GM12878 (cell line): ENCODE results near the gene PLK1. TPM values are rescaled to one million over a fixed set of nuclear protein-coding genes. Genes with fewer than 3 reads are reported as not detected.
A peak's percentile ranks its signal among the peaks of the same experiment; 100 is the strongest.

ENCODE experiments used
- ATAC-seq: fragments of 200-7000 bp; cut with Tn5 transposase; 3 replicates; pipeline ENCODE4 v1.9.1; 2020; ENCODE audit warnings: mild to moderate bottlenecking, moderate library complexity
- BruUV-seq: library from RNA; stranded (reverse); fragments of 400-500 nt; replicated peaks from 2 replicates; lab custom pipeline; 2021; lab: Mats Ljungman, UMichigan
- CTCF ChIA-PET: fragments of 300-600 bp; sonication (Branson Sonifier 250); formaldehyde crosslinking; extraction: SDS; loops from one replicate; lab custom pipeline; 2021; ENCODE audit warnings: inconsistent platforms; lab: Yijun Ruan, JAX
- POLR2A ChIA-PET: fragments of 350-600 bp; formaldehyde crosslinking; extraction: SDS; loops from one replicate; lab custom pipeline; 2021; ENCODE audit warnings: inconsistent platforms; lab: Charles Lee
- RAD21 ChIA-PET: fragments of 300-600 bp; sonication (Branson Sonifier 250); formaldehyde crosslinking; loops from one replicate; lab custom pipeline; 2023; ENCODE audit warnings: antibody characterized with exemption; ENCODE audit not compliant: unreplicated experiment; lab: Charles Lee
- SMC1A ChIA-PET: fragments of 300-600 bp; sonication (Branson Sonifier 250); formaldehyde crosslinking; loops from one replicate; lab custom pipeline; 2023; ENCODE audit not compliant: unreplicated experiment, uncharacterized antibody; lab: Charles Lee
- DNase-seq: peaks from one replicate; pipeline ENCODE4 v3.0.0-alpha.2; 2011; ENCODE audit warnings: low read depth, low spot score
- FAIRE-seq: peaks from 3 replicates; lab custom pipeline; 2011; peaks lifted over from hg19 to GRCh38; lab: Jason Lieb, UNC
- H2AFZ ChIP-seq: 2 replicates; pipeline ENCODE4 v1.6.0; 2011; ENCODE audit warnings: low read depth, low read length, control low read depth; ENCODE audit not compliant: control insufficient read depth
- H3K27ac ChIP-seq: 2 replicates; pipeline ENCODE4 v1.5.1; 2011; ENCODE audit warnings: control low read depth; ENCODE audit not compliant: control insufficient read depth, insufficient read depth
- H3K27me3 ChIP-seq, 2 experiments: replicated peaks in 1 of 2; 2 replicates each; pipeline versions ENCODE4 v1.6.0 to v1.6.1; 2011; ENCODE audit warnings: low read length in 1 of 2; ENCODE audit not compliant: control insufficient read depth in 2 of 2, insufficient read depth in 2 of 2
- H3K36me3 ChIP-seq, 2 experiments: 2 replicates each; pipeline ENCODE4 v1.5.1; 2011; ENCODE audit warnings: low read length in 1 of 2; ENCODE audit not compliant: control insufficient read depth in 2 of 2, insufficient read depth in 2 of 2
- H3K4me1 ChIP-seq: 2 replicates; pipeline ENCODE4 v1.6.1; 2011; ENCODE audit warnings: mild to moderate bottlenecking, low read length, moderate library complexity, mixed read lengths; ENCODE audit not compliant: control insufficient read depth, insufficient read depth
- H3K4me2 ChIP-seq: 2 replicates; pipeline ENCODE4 v1.6.0; 2011; ENCODE audit warnings: control low read depth; ENCODE audit not compliant: control insufficient read depth, insufficient read depth
- H3K4me3 ChIP-seq: fragments of 200-600 bp; sonication (generic); 2 replicates; pipeline ENCODE4 v1.5.1; 2016
- H3K79me2 ChIP-seq: 2 replicates; pipeline ENCODE4 v1.6.0; 2011; ENCODE audit warnings: low read length; ENCODE audit not compliant: control insufficient read depth, insufficient read depth
- H3K9ac ChIP-seq: 2 replicates; pipeline ENCODE4 v1.8.0; 2011; ENCODE audit warnings: low read length, control low read depth, mixed read lengths; ENCODE audit not compliant: control insufficient read depth, insufficient read depth
- H3K9me3 ChIP-seq: replicated peaks from 3 replicates; pipeline ENCODE4 v1.5.1; 2011; ENCODE audit warnings: mild to moderate bottlenecking, low read length; ENCODE audit not compliant: control insufficient read depth, insufficient read depth
- H4K20me1 ChIP-seq: 2 replicates; pipeline ENCODE4 v1.6.0; 2011; ENCODE audit not compliant: control insufficient read depth, insufficient read depth
- CHD1 ChIP-seq: IDR thresholded peaks from 2 replicates; pipeline ENCODE4 v1.6.1; 2012; ENCODE audit warnings: low read depth, low read length, improper control_type of control experiment
- HDGF ChIP-seq: fragments of 450-650 bp; IDR thresholded peaks from 2 replicates; pipeline ENCODE4 v1.6.1; 2016; ENCODE audit warnings: antibody characterized with exemption
- NR2F1 ChIP-seq: fragments of 450-650 bp; conservative IDR thresholded peaks from 2 replicates; pipeline ENCODE4 v1.6.1; 2017; ENCODE audit warnings: mild to moderate bottlenecking
- SPI1 ChIP-seq: IDR thresholded peaks from 2 replicates; pipeline ENCODE4 v1.6.1; 2011; ENCODE audit warnings: low read depth, mild to moderate bottlenecking, low read length, moderate library complexity, borderline replicate concordance; ENCODE audit not compliant: insufficient read depth
- TAF1 ChIP-seq: IDR thresholded peaks from 2 replicates; pipeline ENCODE4 v1.6.1; 2011; ENCODE audit warnings: mild to moderate bottlenecking, low read depth, low read length, borderline replicate concordance
- ZNF687 ChIP-seq: fragments of 450-650 bp; IDR thresholded peaks from 2 replicates; pipeline ENCODE4 v1.6.1; 2017; ENCODE audit warnings: mild to moderate bottlenecking, moderate library complexity
- WGBS: methylation state at CpG from one replicate; pipeline ENCODE4 v1.1.6; 2016; ENCODE audit warnings: low lambda C conversion rate; ENCODE audit not compliant: insufficient replicate concordance, insufficient coverage; ENCODE audit errors: missing lambda C conversion rate; 5-methylcytosine and 5-hydroxymethylcytosine counted together
- in situ Hi-C: fragments of 300-500 bp; cut with MboI; formaldehyde crosslinking; loops from 9 replicates; pipeline ENCODE4 v1.14.3; 2018; ENCODE audit warnings: mixed read lengths
- intact Hi-C: fragments of 100-400 bp; cut with micrococcal nuclease; formaldehyde crosslinking; loops from one replicate; pipeline ENCODE4 v1.14.2; 2022; ENCODE audit not compliant: unreplicated experiment
- polyA plus RNA-seq, 11 experiments: library from polyadenylated mRNA; depleted of rRNA in 4 of 11; unstranded in 6 of 11; stranded (reverse) in 5 of 11; fragments of >200 nt; fragmentation: Nextera tagmentation in 4 of 11; fragmentation: Illumina TruSeq in 1 of 11; extraction: Ambion mirVana in 4 of 11; extraction: Trizol in 1 of 11; gene quantifications; 1 replicate in 1 of 11; 2 replicates in 10 of 11; pipeline versions ENCODE4 v1.2.1 to v1.2.3, GENCODE V29; 2011 to 2016; ENCODE audit warnings: inconsistent platforms in 2 of 11, missing spikeins in 2 of 11, low read depth in 1 of 11
- total RNA-seq, 4 experiments: library from RNA; depleted of rRNA in 3 of 4; stranded (reverse); fragments of >200 nt in 3 of 4; fragmentation: Illumina TruSeq in 1 of 4; extraction: Trizol in 1 of 4; gene quantifications; 2 replicates each; pipeline versions ENCODE4 v1.2.1 to v1.2.3, GENCODE V29; 2013 to 2021
- TF ChIP-seq, protein P1 (sequence below): IDR thresholded peaks from 2 replicates; pipeline ENCODE4 v1.6.1; 2011; ENCODE audit warnings: borderline replicate concordance, low read depth, mild to moderate bottlenecking, moderate library complexity, mixed read lengths, low read length; ENCODE audit not compliant: insufficient read depth; ENCODE audit errors: extremely low read length
- TF ChIP-seq, protein P2 (sequence below): fragments of 450-650 bp; IDR thresholded peaks from 2 replicates; pipeline ENCODE4 v1.6.1; 2016; ENCODE audit warnings: mild to moderate bottlenecking

Gene PLK1
- total and polyA plus RNA-seq, 10 of the 15 experiments (the other 5 are each of a cell fraction or from before 2014, with no cell fraction given) = 11.3 to 191 (median 84.5) TPM

DNA sequence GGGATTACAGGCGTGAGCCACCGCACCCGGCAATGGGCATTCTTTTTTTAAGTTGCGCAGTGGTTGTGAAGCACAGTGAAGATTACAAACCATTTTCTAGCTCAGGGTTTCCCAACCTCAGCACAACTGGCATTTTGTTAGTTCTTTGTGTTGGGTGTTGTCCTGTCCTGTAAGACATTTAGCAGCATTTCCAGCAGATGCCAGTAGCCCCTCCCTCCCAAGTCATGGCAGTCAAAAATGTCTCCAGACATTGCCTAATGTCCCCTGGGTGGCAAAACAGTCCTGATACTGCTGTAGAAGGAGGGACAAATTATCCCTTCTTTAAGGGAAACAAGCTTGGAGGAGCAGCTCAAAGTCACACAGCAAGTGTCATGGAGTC is 15.6 kb downstream of the PLK1 start:
- intact Hi-C loops (no loop called here), in situ Hi-C loops (no loop called here)
- ATAC-seq = no peak; the same call in 2 of the 3 replicates
- WGBS = 98% methylated on average over 4 of the region's 4 CpGs
- H3K79me2 ChIP-seq = no peaks in the 10 kb centered on the region
- H2AFZ ChIP-seq = peak overlapping the region; percentile 24; the same call in 1 of the 2 replicates
- H3K36me3 ChIP-seq = peaks cover 0 to 12% of the 10 kb centered on the region in 2 experiments; a peak in 3 of 4 replicates
- DNase-seq = no peak
- no peak overlapping the region for H3K4me3 ChIP-seq
- peaks cover 7% of the 10 kb centered on the region; the same call in 1 of the 2 replicates for H3K4me1 ChIP-seq
- no peak for FAIRE-seq
- TF ChIP-seq CHD1 = no peak
- TF ChIP-seq, protein P1, sequence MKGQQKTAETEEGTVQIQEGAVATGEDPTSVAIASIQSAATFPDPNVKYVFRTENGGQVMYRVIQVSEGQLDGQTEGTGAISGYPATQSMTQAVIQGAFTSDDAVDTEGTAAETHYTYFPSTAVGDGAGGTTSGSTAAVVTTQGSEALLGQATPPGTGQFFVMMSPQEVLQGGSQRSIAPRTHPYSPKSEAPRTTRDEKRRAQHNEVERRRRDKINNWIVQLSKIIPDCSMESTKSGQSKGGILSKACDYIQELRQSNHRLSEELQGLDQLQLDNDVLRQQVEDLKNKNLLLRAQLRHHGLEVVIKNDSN = no peak
- TF ChIP-seq, protein P2, sequence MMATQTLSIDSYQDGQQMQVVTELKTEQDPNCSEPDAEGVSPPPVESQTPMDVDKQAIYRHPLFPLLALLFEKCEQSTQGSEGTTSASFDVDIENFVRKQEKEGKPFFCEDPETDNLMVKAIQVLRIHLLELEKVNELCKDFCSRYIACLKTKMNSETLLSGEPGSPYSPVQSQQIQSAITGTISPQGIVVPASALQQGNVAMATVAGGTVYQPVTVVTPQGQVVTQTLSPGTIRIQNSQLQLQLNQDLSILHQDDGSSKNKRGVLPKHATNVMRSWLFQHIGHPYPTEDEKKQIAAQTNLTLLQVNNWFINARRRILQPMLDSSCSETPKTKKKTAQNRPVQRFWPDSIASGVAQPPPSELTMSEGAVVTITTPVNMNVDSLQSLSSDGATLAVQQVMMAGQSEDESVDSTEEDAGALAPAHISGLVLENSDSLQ = no peak
- no peak for TF ChIP-seq ZNF687
- TF ChIP-seq NR2F1 = no peak
- TF ChIP-seq HDGF = no peak
- TF ChIP-seq SPI1 = no peak
- TF ChIP-seq TAF1 = no peak
- ChIA-PET SMC1A (no interaction called here), RAD21 (no interaction called here), CTCF (interaction anchor here (0.9 kb wide), 1 partner anchor 15 kb away, joined by 3 read pairs; no protein-coding TSS in a partner anchor), POLR2A (no interaction called here)
- H3K27me3 ChIP-seq = no peaks in the 10 kb centered on the region
- no peak overlapping the region for H3K4me2 ChIP-seq
- H4K20me1 ChIP-seq = no peaks in the 10 kb centered on the region
- no peak overlapping the region for H3K9ac ChIP-seq
- no peaks in the 10 kb centered on the region for H3K9me3 ChIP-seq
- BruUV-seq = no TSS peak
- H3K27ac ChIP-seq = no peak overlapping the region
